Activated CD4-positive, alpha-beta T cell treated with anti-CD3 and anti-CD28 coated beads for 48 hours (primary cell): Measurements from ENCODE around the gene B3GNT3.
A peak's percentile ranks its signal among the peaks of the same experiment; 100 is the strongest.
"Not testable (repeated sequence)": the region's sequence is repeated elsewhere in the genome, so short reads cannot be mapped to it uniquely, and the experiment has no call there.

ENCODE experiments used
- DNase-seq: peaks from one replicate; pipeline ENCODE4 v3.0.0-alpha.2; 2020

The B3GNT3 gene

DNA sequence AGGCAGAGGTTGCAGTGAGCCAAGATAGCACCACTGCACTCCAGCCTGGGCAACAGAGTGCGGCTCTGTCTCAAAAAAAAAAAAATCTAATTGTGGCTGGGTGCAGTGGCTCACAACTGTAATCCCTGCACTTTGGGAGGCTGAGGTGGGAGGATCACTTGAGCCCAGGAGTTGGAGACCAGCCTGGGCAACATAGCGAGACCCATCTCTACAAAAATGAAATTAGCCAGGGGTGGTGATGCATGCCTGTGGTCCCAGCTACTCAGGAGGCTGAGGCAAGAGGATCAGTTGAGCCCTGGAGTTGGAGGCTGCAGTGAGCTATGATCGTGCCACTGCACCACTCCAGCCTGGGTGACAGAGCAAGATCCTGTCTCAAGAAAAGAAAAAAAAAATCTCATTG lies 3.7 kb downstream of the B3GNT3 start:
- not testable (repeated sequence) for DNase-seq

DNA sequence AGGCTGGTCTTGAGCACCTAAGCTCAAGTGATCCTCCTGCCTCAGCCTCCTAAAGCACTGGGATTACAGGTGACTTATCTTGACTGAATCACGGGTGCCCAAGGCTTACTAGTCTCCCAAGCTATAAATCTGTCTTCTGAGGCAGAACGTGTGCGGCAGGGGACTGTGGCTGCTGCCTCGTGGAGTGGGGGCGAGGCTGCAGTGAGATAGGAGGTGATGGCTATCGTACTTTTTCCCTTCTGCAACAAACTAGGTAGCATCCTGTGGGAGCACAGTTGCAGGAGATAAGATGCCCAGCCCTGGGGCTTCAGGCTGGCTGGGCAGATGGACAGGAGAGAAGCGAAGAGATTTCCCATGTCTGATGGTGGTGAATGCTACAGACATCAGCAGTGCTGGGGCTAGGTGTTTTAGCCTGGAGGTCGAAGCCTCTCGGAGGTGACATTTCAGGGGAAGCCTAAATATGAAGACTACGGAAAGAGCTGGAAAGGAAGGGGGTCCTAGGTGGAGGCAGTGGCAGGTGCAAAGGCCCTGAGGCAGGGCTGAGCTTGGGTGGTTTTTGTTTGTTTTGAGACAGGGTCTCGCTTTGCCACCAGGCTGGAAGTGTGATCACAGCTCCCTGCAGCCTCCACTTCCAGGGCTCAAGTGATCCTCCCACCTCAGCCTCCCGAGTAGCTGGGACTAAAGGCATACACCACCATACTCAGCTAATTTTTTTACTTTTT lies 7.4 kb downstream of the B3GNT3 start:
- no peak for DNase-seq

DNA sequence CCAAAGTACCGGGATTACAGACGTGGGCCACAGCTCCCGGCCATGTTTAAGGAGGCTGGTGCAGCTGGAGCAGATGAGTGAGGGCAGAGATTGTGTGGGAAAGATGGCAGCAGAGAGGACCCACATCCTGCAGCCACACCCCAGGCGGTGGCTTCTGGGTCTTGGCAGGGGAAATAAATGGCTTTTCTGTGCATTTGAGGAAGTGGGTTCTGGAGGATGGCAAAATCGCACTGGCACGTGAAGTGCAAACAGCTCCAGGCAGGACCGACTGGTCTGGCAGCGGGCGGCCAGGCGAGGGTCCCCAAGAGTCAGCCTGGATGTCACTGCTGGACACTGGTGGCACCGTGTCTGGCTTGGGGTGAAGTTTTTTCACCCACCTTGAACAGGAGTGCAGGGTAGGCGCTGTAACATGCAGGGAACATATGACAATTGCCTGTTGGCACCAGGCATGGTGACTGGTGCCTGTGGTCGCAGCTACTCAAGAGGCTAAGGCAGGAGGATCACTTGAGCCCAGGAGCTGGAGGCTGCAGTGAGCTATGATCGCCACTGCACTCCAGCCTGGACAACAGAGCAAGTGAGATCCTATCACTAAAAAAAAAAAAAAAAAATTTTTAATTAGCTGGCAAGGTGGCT lies 8.4 kb downstream of the B3GNT3 start:
- no peak for DNase-seq

DNA sequence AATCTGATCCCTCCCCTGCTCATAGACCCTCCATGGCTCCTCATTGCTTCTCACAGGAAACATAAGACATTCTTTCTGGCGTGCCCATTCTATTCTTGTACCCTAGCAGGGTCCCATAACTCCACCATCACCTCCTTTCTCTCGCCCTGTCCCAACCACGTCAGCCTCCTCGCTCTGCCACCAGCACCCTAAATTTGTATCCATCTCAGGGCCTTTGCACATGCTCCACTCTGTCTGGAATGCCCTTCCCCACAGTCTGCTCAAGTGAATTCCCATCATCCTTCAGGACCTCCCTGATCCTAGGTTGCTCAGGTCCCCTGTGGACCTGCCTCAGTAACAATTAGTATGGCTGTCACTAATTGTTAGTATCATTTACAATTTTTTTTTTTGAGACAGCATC lies 10.5 kb downstream of the B3GNT3 start:
- no peak for DNase-seq

DNA sequence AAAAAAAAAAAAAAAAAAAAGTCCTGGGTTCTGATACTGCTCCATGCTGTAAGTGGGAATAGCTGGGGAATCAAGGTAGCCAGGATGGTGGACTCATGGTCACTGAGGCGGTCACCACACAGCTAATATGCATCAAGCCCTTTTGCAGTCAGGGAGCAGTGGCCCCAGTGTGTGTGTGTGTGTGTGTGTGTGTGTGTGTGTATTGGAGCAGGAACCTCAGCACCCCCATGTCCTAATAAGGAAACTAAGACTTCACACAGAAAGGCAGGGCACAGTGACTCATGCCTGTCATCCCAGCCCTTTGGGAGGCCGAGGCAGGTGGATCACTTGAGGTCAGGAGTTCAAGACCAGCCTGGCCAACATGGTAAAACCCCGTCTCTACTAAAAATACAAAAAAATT lies 12.0 kb downstream of the B3GNT3 start:
- peak; percentile 51 for DNase-seq

DNA sequence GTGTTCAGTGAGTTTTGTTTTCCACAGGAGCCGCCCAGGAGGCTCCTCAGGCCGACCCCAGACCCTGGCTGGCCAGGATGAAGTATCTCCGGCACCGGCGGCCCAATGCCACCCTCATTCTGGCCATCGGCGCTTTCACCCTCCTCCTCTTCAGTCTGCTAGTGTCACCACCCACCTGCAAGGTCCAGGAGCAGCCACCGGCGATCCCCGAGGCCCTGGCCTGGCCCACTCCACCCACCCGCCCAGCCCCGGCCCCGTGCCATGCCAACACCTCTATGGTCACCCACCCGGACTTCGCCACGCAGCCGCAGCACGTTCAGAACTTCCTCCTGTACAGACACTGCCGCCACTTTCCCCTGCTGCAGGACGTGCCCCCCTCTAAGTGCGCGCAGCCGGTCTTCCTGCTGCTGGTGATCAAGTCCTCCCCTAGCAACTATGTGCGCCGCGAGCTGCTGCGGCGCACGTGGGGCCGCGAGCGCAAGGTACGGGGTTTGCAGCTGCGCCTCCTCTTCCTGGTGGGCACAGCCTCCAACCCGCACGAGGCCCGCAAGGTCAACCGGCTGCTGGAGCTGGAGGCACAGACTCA lies 12.9 kb downstream of the B3GNT3 start:
- DNase-seq: no peak

DNA sequence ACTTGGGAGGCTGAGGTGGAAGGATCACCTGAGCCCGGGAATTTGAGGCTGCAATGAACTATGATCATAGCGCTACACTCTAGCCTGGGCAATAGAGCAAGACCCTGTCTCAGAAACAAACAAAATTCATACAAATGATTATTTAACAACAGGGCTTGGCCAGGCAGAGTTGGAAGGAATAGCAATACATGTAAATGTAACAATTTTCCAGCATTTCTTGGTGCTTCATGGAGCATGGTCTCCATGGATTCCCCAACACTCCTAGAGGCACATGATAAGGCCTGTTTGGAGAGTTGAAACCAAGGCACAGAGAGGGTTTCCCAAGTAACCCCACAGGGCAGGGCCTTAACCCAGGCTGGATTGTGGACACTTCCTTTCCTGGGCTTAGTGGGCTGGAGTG lies 16.2 kb downstream of the B3GNT3 start:
- DNase-seq: no peak

DNA sequence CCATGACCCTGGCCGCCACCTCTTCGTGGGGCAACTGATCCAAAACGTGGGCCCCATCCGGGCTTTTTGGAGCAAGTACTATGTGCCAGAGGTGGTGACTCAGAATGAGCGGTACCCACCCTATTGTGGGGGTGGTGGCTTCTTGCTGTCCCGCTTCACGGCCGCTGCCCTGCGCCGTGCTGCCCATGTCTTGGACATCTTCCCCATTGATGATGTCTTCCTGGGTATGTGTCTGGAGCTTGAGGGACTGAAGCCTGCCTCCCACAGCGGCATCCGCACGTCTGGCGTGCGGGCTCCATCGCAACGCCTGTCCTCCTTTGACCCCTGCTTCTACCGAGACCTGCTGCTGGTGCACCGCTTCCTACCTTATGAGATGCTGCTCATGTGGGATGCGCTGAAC lies 16.7 kb downstream of the B3GNT3 start:
- no peak for DNase-seq

DNA sequence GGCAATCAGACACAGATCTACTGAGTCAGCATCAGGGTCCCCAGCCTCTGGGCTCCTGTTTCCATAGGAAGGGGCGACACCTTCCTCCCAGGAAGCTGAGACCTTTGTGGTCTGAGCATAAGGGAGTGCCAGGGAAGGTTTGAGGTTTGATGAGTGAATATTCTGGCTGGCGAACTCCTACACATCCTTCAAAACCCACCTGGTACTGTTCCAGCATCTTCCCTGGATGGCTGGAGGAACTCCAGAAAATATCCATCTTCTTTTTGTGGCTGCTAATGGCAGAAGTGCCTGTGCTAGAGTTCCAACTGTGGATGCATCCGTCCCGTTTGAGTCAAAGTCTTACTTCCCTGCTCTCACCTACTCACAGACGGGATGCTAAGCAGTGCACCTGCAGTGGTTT lies 17.2 kb downstream of the B3GNT3 start:
- no peak for DNase-seq

DNA sequence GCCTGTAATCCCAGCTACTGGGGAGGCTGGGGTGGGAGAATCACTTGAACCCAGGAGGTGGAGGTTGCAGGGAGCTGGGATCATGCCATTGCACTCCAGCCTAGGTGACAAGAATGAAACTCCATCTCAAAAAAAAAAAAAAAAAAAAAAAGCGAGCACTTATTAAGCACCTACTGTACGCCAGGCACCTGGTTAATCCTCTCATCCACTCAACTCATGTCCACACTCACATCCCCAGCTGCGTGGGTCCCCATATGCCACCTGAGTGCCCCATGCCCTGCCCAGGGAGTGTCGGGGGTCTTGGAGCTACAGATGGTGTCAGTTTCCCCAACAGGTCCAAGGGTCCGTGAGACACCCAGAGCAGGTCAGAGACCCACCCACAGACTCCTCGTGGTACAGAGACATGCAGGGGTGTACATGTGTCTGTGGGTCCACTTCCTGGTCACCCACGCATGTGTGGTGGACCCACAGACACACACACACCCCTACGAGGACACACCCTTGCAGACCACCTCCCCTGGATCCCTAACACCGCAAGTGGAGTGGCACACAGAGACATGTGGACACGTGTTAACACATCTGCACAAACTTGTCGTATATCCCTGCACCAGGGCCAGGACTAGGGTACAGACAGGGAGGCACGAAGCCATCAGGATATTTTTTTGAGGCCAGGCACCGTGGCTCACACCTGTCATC lies 22.9 kb downstream of the B3GNT3 start:
- DNase-seq: no peak

DNA sequence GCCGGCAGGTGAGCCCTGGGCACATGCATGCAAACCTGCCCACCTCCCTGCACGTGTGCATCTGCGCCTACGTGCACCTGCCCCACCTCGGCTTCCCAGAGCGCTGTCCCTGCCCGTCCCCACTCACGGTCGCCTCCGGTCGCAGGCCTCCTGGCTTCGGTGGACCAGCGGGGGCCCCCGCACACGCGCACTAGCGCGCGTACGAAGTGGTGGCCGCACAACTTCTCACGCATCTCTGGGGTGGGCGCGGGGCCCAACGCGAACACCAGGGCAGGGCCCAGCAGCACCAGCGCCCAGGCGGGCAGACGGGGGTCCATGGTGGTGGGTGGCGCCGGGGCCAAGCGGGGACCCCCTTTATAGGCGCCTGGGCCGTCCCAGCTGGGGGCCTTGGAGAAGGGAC lies 26.3 kb downstream of the B3GNT3 start, which contains the start of gene INSL3:
TSS of gene INSL3 (minus strand) at position 330 of the 400 bp plus-strand sequence. CDS start at position 317, 13 bp downstream.
- DNase-seq: no peak

DNA sequence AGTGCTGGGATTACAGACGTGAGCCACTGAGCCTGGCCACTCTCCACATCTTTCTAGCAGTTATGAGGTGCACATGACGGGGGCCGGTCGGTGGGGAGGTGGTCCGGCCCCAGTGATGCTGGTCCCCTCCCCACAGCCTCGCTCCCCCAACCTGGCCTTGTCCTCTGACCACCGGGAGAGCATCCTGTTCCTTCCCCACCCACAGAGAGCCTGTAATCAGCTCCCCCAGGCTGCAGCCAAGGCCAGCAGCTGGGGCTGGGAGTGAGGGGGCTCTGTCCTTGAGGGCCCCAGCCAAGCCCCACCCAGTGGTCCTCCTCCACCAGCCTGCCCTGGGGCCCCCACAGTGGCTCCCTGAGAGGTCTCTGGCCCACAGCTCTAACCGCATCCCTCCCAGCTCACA lies 29.4 kb downstream of the B3GNT3 start:
- no peak for DNase-seq

DNA sequence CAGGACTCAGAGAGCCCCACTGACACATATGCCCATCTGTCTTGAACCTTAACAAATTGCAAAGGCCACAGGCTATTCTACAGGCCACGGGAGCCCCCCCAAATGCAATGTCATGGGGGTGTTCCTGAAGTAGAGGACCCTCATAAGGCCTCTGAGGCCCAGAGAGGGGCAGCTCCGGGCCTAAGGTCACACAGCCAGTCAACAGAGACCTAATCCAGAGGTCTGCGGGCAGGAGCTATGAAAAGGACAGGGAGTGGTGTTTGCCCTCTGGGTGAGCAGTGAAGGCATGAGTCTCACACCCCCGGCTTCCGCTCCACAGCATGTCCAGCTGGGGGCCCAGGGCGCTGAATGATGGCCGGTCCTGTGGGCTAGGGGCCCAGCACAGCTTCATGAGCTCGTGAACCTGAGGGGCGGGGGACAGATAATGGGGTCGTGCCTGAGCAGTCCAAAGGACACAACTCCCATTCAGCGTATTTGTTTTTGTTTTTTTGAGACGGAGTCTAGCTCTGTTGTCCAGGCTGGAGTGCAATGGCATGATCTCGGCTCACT lies 31.6 kb downstream of the B3GNT3 start:
- DNase-seq: no peak

DNA sequence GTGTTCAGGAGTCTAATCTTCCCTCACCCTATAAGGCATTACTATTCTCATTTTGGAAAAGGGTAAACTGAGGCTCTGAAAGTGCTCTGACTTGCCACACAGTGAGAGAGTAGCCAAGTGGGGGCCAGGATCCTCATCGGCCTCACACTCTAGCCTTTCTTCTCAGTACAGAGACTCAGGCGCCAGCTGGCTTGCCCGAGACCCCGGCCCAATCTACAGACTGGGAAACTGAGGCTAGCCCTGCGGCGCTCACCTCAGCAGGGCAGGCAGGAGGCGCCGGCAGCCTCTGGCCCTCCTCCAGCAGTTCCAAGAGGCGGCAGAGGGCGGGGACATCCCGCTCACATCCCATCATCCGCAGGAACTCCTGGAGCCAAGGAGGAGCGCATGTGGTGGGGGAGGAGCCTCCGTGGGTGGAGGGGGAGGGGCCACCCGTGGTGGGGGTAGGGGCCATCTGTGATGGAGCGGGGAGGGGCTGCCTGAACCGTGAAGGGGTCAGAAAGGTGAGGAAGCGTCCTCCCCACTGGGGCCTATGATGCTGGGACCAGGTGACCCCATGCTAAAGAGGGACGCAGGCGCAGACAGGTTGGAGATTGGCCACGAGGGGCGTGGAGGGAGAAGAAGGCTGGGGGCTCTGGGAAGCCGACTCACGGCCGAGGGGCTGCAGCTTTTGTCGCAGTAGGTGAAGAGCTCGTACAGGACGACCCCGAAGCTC lies 35.1 kb downstream of the B3GNT3 start:
- DNase-seq: no peak

DNA sequence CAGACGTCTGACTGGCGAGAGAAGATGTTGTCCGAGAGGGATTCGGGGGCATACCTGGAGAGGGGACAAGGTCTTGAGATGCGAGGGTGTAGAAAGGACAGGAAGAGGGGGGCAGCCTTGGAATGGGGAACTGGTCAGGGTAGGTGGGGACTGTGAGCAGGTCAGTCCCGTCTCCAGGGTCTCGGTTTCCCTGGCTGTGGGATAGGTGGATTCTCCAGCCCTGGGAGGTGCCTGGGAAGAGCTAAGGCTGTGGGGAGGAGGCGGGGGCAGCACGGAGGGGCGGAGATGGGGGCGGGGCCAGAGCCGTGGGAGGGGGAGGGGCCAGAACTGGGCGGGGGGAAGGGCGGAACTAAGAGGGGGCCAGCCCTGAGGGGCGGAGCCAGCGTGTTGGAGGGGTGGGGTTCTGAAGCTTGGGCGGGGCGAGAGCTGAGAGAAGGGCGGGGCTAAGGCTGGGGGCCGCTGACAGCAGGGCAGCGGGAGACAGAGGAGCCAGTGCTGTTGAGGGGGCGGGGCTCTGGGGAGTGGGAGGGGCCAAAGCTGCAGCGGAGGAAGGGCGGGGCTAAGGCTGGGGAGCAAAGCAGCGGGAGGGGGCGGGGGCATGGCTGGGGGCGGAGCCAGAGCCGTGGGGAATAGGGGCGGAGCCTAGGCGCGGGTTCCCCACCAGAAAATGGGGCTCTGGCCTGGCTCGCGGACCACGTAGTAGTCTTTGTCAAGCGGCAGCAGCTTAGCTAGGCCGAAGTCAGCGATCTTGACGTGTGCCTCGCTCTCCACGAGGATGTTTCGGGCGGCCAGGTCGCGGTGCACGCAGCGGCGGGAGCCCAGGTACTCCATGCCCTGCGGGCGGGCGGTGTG lies 35.9 kb downstream of the B3GNT3 start:
- DNase-seq: peak; percentile 84

DNA sequence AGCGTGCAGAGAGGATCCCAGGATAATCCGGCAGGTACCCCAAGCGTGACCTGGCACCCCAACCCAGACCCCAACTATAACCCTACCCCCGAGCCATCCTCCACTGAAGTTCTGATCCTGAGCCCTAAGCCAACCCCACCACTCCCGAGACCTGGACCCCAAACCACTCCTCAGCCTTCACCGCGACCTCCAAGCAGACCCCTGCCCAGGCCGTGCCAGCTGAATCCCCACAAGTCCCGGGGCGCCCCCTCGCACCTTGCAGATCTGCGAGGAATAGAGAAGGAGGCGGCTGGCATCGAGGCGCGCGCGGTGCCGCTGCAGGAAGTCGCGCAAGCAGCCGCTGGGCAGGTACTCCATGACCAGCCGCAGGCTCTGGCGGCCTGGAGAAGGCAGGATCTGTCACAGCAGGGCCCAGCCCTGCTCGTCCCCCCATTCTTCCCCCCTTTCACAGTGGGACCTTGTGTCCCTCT lies 36.5 kb downstream of the B3GNT3 start:
- DNase-seq: no peak

DNA sequence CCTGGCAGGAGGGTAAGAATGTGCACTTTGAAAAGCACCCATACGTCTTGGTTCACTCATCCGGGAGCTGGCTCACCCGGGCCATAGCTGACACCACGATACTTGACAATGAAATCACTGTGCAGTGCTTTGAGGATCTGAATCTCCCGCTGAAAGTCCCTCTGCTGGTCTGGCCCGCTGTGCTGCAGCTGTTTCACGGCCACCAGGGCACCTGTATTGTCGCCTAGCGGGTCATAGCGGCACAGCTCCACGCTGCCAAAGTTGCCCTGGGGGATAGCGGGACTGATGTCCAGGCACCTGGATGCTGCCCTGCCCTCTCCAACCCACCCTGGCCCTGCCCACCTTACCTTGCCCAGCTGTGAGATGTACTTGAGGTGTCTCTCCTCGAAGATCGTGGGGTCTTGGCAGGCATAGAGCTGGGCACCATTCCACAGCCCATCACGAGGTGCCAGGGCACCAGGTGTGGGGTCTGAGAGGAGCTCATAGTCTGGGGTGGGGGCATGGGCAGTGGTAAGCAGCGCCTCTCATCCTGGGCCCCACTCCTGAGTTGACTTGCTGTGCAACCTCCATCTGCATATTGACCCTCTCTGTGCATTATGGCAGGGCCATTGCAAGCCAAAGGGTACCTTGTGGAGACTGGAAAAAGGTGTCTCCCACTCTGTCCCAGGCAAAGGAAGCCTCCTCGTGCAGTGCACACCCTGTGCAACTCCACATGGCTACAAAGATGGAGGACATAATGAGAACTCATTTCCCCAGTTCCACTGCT lies 37.7 kb downstream of the B3GNT3 start:
- no peak for DNase-seq

DNA sequence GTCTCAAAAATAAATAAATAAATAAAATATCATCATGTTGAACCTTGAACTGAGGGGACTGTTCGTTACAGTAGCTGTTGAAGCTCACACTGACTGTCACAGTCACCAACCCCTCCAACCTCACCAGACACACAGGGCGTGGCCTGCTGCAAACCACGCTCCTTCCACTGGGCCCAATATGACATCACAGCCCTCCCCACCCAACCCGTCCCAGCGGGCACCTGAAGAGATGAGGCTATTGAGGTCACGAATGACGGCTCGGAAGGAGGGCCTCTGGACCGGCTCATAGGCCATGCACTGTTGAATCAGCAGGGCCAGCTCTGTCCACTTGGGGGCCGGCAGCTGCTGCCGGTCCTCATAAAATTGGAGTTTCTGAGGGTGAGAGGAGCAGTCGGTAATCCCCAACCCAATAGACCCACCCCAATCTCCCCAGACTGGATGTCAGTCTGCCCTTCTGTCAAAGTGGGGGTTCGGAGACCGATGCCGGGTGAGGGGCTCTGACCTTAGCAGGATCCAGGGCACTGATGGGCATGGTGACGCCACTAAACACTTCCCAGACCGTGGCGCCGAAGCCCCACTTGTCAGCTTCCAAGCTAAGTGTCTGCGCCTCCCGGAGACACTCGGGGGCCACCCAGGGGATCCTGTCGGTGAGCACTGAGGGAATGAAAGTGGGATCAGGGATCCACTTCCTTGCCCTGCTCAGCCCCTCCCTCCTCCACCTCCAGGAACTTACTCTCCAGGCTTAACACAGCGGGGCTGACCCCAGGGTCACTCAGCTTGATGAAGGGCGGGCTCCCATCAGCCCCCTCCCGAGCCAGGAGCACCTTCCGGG lies 39.6 kb downstream of the B3GNT3 start:
- no peak for DNase-seq

DNA sequence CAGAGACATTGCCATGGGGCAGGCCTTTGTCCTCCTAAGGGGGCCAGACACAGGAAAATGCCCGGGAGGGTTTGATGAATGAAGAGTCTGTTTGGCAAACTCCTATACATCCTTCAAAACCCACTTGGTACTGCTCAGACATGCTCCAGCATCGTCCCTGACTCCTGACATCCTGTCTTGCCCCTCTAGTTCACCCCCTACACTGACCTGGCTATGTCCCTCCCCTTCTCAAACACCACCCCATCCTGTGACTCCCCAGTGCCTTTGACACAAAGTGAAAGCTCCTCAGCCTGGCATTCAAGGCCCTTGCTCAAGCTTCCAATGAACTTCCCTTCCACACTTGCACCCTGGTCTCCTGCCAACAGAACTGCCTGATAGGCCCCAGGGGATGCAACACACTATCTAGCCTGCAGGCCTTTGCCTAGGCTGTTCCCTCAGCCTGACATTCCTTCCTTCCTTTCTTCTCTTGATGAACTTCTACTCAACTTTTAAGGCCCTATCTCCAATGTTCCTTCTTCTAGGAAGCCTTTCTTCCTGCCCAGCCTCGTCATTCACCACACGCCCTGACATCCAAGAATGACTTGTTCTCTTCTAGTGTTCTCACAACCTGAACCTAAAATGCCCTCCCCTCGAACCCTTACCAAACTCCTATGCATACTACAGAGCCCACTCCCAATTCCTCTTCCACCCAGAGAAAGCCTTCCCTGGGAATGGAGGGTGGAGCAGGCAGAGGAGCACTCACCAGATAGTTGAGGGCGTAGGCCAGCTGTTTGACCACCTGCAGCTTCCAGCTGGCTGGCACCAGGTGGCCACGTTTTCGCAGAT lies 40.5 kb downstream of the B3GNT3 start:
- no peak for DNase-seq
